ENCODE results near the gene SVIL. TPM values are rescaled to one million over a fixed set of nuclear protein-coding genes. Genes with fewer than 3 reads are reported as not detected.

SVIL gene
- polyA plus RNA-seq, 1 donor from 2014 or later: 7.3 TPM

GRCh38 chr10:29415876-29416275 lies 218.9 kb downstream of the SVIL start:
- no peaks in the 10 kb centered on the region for H3K9me2 ChIP-seq (ENCODE audit: insufficient read depth, low read length)
- TF ChIP-seq POLR2AphosphoS5 (IDR thresholded peaks at IDR 0.05) (no peak), RAD21 (conservative IDR thresholded peaks at IDR 0.05) (no peak), SMC3 (conservative IDR thresholded peaks at IDR 0.05; ENCODE audit: poor library complexity) (no peak), EP300 (conservative IDR thresholded peaks at IDR 0.05; ENCODE audit: poor library complexity, severe bottlenecking) (no peak), MXI1 (conservative IDR thresholded peaks at IDR 0.05; ENCODE audit: poor library complexity, severe bottlenecking) (no peak), REST (IDR thresholded peaks at IDR 0.05; ENCODE audit: borderline replicate concordance) (no peak), EZH2 (IDR thresholded peaks at IDR 0.05; ENCODE audit: borderline replicate concordance, insufficient read depth, low read length, poor library complexity, severe bottlenecking) (no peak), TAF1 (IDR thresholded peaks at IDR 0.05; ENCODE audit: low read depth) (no peak)
- TF ChIP-seq, protein P1, sequence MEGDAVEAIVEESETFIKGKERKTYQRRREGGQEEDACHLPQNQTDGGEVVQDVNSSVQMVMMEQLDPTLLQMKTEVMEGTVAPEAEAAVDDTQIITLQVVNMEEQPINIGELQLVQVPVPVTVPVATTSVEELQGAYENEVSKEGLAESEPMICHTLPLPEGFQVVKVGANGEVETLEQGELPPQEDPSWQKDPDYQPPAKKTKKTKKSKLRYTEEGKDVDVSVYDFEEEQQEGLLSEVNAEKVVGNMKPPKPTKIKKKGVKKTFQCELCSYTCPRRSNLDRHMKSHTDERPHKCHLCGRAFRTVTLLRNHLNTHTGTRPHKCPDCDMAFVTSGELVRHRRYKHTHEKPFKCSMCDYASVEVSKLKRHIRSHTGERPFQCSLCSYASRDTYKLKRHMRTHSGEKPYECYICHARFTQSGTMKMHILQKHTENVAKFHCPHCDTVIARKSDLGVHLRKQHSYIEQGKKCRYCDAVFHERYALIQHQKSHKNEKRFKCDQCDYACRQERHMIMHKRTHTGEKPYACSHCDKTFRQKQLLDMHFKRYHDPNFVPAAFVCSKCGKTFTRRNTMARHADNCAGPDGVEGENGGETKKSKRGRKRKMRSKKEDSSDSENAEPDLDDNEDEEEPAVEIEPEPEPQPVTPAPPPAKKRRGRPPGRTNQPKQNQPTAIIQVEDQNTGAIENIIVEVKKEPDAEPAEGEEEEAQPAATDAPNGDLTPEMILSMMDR (IDR thresholded peaks at IDR 0.05; ENCODE audit: poor library complexity, severe bottlenecking): no peak
- H3K27ac ChIP-seq (ENCODE audit: low read length): no peak overlapping the region
- no peak overlapping the region for H2AFZ ChIP-seq (ENCODE audit: low read depth, low read length)
- H3K4me2 ChIP-seq (ENCODE audit: low read length): no peak overlapping the region
- H3K79me2 ChIP-seq (replicated peaks; ENCODE audit: insufficient read depth, low read length): no peaks in the 10 kb centered on the region
- no peaks in the 10 kb centered on the region for H3K9me3 ChIP-seq (ENCODE audit: low read length)
- H3K4me3 ChIP-seq (ENCODE audit: low read length): no peak overlapping the region
- H3K36me3 ChIP-seq (ENCODE audit: insufficient read depth, low read length): no peaks in the 10 kb centered on the region
- H3F3A ChIP-seq (ENCODE audit: insufficient read depth, low read length, poor library complexity, severe bottlenecking): no peaks in the 10 kb centered on the region
- H3K9ac ChIP-seq (ENCODE audit: low read length): no peak overlapping the region
- no peaks in the 10 kb centered on the region for H4K20me1 ChIP-seq (ENCODE audit: insufficient read depth)
- no peaks in the 10 kb centered on the region for H3K27me3 ChIP-seq (ENCODE audit: insufficient read depth, low read depth, low read length)

GRCh38 chr10:29414501-29414900 lies 220.3 kb downstream of the SVIL start:
- no peaks in the 10 kb centered on the region for H3K9me2 ChIP-seq (ENCODE audit: insufficient read depth, low read length)
- H2AFZ ChIP-seq (ENCODE audit: low read depth, low read length): no peak overlapping the region
- H3K36me3 ChIP-seq (ENCODE audit: insufficient read depth, low read length): no peaks in the 10 kb centered on the region
- H3K27ac ChIP-seq (ENCODE audit: low read length): no peak overlapping the region
- H3K4me3 ChIP-seq (ENCODE audit: low read length): no peak overlapping the region
- H3K9ac ChIP-seq (ENCODE audit: low read length): no peak overlapping the region
- no peaks in the 10 kb centered on the region for H3F3A ChIP-seq (ENCODE audit: insufficient read depth, low read length, poor library complexity, severe bottlenecking)
- H3K27me3 ChIP-seq (ENCODE audit: insufficient read depth, low read depth, low read length): no peaks in the 10 kb centered on the region
- no peak overlapping the region for H3K4me2 ChIP-seq (ENCODE audit: low read length)
- no peaks in the 10 kb centered on the region for H3K79me2 ChIP-seq (replicated peaks; ENCODE audit: insufficient read depth, low read length)
- no peak for TF ChIP-seq TAF1 (IDR thresholded peaks at IDR 0.05; ENCODE audit: low read depth)
- no peak for TF ChIP-seq EZH2 (IDR thresholded peaks at IDR 0.05; ENCODE audit: borderline replicate concordance, insufficient read depth, low read length, poor library complexity, severe bottlenecking)
- TF ChIP-seq SMC3 (conservative IDR thresholded peaks at IDR 0.05; ENCODE audit: poor library complexity): no peak
- no peak for TF ChIP-seq EP300 (conservative IDR thresholded peaks at IDR 0.05; ENCODE audit: poor library complexity, severe bottlenecking)
- no peaks in the 10 kb centered on the region for H3K9me3 ChIP-seq (ENCODE audit: low read length)
- H4K20me1 ChIP-seq (ENCODE audit: insufficient read depth): no peaks in the 10 kb centered on the region
